Hepatocyte (in vitro differentiated cells): ENCODE results near the gene DPF3.

ENCODE experiments used
- CTCF ChIP-seq: fragments of 200-600 bp; sonication (generic); IDR thresholded peaks from 2 replicates; pipeline ENCODE4 v1.5.1; 2016; ENCODE audit warnings: antibody characterized with exemption, mild to moderate bottlenecking; ENCODE audit not compliant: poor library complexity
- EZH2 ChIP-seq: fragments of 200-600 bp; sonication (generic); IDR thresholded peaks from 2 replicates; pipeline ENCODE4 v1.6.1; 2016; ENCODE audit warnings: antibody characterized with exemption, mild to moderate bottlenecking, borderline replicate concordance
- EZH2phosphoT487 ChIP-seq: fragments of 200-600 bp; sonication (generic); IDR thresholded peaks from one replicate; pipeline ENCODE4 v1.6.1; 2018; ENCODE audit warnings: antibody characterized with exemption, mild to moderate bottlenecking, low read depth, moderate library complexity; ENCODE audit not compliant: unreplicated experiment, severe bottlenecking

GRCh38 chr14:72782817-72783216 lies 111.1 kb downstream of the DPF3 start:
- TF ChIP-seq CTCF, result no peak
- TF ChIP-seq EZH2, result no peak
- TF ChIP-seq EZH2phosphoT487, result no peak
